Fibroblast of lung (primary cell): ENCODE measurements around the gene IMMP2L.

Source experiments
- EZH2 ChIP-seq: IDR thresholded peaks from 2 replicates; pipeline ENCODE4 v1.5.1; 2012; ENCODE audit warnings: low read length, control low read depth, mild to moderate bottlenecking; ENCODE audit errors: missing control alignments
- TF ChIP-seq, protein P1 (sequence below), 2 donors: IDR thresholded peaks in 1 of 2; conservative IDR thresholded peaks in 1 of 2; 1 replicate in 1 of 2; 2 replicates in 1 of 2; pipeline ENCODE4 v1.5.1; 2011 to 2012; ENCODE audit warnings: low read length in 2 of 2, control low read depth in 1 of 2, inconsistent platforms in 1 of 2, low read depth in 1 of 2, mild to moderate bottlenecking in 1 of 2

DNA sequence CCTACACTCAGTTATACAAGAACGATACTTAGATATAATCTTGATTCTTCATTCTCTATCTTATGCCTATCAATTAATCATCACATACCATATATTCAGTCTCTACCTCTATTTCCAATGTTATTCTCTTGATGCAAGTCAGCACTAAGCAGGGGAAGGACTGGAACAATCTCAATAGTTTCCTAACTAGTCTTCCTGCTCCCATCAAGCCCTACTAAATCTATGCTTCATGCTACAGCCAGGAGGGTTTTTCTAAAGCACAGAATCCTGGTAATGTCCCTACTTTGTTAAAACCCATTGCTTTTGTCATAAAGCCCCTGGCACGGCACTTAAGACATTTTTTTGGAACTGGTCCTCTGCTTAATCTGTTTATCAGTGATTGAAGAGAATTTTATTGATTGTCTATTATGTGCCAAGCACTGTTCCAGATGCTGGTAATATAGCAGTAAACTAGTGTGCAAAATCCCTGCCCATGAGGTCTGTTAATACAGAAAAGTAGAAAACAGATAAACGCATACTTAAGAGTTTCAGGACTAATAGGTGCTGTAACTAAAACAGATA is 794.7 kb downstream of the IMMP2L start:
- no peak for TF ChIP-seq EZH2
- TF ChIP-seq, protein P1, sequence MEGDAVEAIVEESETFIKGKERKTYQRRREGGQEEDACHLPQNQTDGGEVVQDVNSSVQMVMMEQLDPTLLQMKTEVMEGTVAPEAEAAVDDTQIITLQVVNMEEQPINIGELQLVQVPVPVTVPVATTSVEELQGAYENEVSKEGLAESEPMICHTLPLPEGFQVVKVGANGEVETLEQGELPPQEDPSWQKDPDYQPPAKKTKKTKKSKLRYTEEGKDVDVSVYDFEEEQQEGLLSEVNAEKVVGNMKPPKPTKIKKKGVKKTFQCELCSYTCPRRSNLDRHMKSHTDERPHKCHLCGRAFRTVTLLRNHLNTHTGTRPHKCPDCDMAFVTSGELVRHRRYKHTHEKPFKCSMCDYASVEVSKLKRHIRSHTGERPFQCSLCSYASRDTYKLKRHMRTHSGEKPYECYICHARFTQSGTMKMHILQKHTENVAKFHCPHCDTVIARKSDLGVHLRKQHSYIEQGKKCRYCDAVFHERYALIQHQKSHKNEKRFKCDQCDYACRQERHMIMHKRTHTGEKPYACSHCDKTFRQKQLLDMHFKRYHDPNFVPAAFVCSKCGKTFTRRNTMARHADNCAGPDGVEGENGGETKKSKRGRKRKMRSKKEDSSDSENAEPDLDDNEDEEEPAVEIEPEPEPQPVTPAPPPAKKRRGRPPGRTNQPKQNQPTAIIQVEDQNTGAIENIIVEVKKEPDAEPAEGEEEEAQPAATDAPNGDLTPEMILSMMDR (conservative IDR thresholded peaks at IDR 0.05 in 1 of 2, IDR thresholded peaks at IDR 0.05 in 1 of 2; ENCODE audit: low read depth in 1 of 2, low read length in 2 of 2), result no peak
